Adipose tissue (tissue), 3 donors: ENCODE data around the gene ZSWIM6. TPM values are rescaled to one million over a fixed set of nuclear protein-coding genes. Genes with fewer than 3 reads are reported as not detected.

Source experiments
- H3K27ac ChIP-seq: one replicate; pipeline ENCODE4 v1.5.1; 2013; ENCODE audit warnings: low read depth, low read length
- WGBS, 3 donors: extraction: QIAGEN DNeasy Blood & Tissue Kit; methylation state at CpG; one replicate each; pipeline ENCODE4 v1.1.7; 2013; 5-methylcytosine and 5-hydroxymethylcytosine counted together
- polyA plus RNA-seq, 3 donors: library from polyadenylated mRNA; stranded (reverse); fragments of 200-250 nt; gene quantifications; one replicate each; pipeline ENCODE4 v1.2.3, GENCODE V29; 2013
- donor health status: healthy with polysubstance abuse.
- donor health status: Bipolar disorder and iron deficiency.
- donor health status: healthy.

Gene ZSWIM6
- polyA plus RNA-seq, 3 donors = 2.1 to 6.5 (median 2.6) TPM

- no peak overlapping the region for H3K27ac ChIP-seq
Measured at GRCh38 chr5:61349935-61350334, 17.9 kb downstream of the ZSWIM6 start.

GRCh38 chr5:61350535-61350934, 18.5 kb downstream of the ZSWIM6 start:
- H3K27ac ChIP-seq = no peak overlapping the region
- 73 to 79% (median 77%) methylated on average over 4 of the region's 4 CpGs for WGBS, 3 donors

GRCh38 chr5:61351733-61352132, 19.7 kb downstream of the ZSWIM6 start:
- 96 to 98% (median 98%) methylated on average over 2 of the region's 2 CpGs for WGBS, 3 donors
- H3K27ac ChIP-seq = no peak overlapping the region

- H3K27ac ChIP-seq = no peak overlapping the region
Measured at GRCh38 chr5:61352180-61352579, 20.1 kb downstream of the ZSWIM6 start.

- H3K27ac ChIP-seq = no peak overlapping the region
- WGBS, 3 donors = 46 to 89% (median 84%) methylated on average over 3 of the region's 3 CpGs
Measured at GRCh38 chr5:61352612-61353156, 20.6 kb downstream of the ZSWIM6 start.

- no peak overlapping the region for H3K27ac ChIP-seq
- 94 to 96% (median 95%) methylated on average over 1 of the region's 1 CpG for WGBS, 3 donors
Measured at GRCh38 chr5:61353293-61353692, 21.2 kb downstream of the ZSWIM6 start.

GRCh38 chr5:61354199-61354598, 22.1 kb downstream of the ZSWIM6 start:
- WGBS, 3 donors = 94 to 97% (median 96%) methylated on average over 2 of the region's 2 CpGs
- H3K27ac ChIP-seq = no peak overlapping the region

- 39 to 65% (median 62%) methylated on average over 2 of the region's 2 CpGs for WGBS, 3 donors
- no peak overlapping the region for H3K27ac ChIP-seq
Measured at GRCh38 chr5:61357745-61358144, 25.7 kb downstream of the ZSWIM6 start.

- no peak overlapping the region for H3K27ac ChIP-seq
- WGBS, 3 donors = 79 to 92% (median 81%) methylated on average over 2 of the region's 2 CpGs
Measured at GRCh38 chr5:61362796-61363368, 30.8 kb downstream of the ZSWIM6 start.

- no peak overlapping the region for H3K27ac ChIP-seq
- WGBS, 3 donors = 73 to 89% (median 88%) methylated on average over 3 of the region's 3 CpGs
Measured at GRCh38 chr5:61363401-61364114, 31.5 kb downstream of the ZSWIM6 start.

GRCh38 chr5:61366497-61367240, 34.6 kb downstream of the ZSWIM6 start:
- H3K27ac ChIP-seq = no peak overlapping the region
- 88 to 91% (median 90%) methylated on average over 7 of the region's 7 CpGs for WGBS, 3 donors

- H3K27ac ChIP-seq = no peak overlapping the region
- WGBS, 3 donors = 74 to 84% (median 81%) methylated on average over 2 of the region's 2 CpGs
Measured at GRCh38 chr5:61370506-61370905, 38.4 kb downstream of the ZSWIM6 start.

GRCh38 chr5:61371474-61371873, 39.4 kb downstream of the ZSWIM6 start:
- 62 to 87% (median 73%) methylated on average over 5 of the region's 5 CpGs for WGBS, 3 donors
- no peak overlapping the region for H3K27ac ChIP-seq

GRCh38 chr5:61379677-61380076, 47.6 kb downstream of the ZSWIM6 start:
- WGBS, 3 donors = 88 to 90% (median 89%) methylated on average over 2 of the region's 2 CpGs
- H3K27ac ChIP-seq = no peak overlapping the region

- H3K27ac ChIP-seq = no peak overlapping the region
- 86 to 100% (median 96%) methylated on average over 2 of the region's 2 CpGs for WGBS, 3 donors
Measured at GRCh38 chr5:61381968-61382367, 49.9 kb downstream of the ZSWIM6 start.

- H3K27ac ChIP-seq = no peak overlapping the region
Measured at GRCh38 chr5:61385627-61386026, 53.6 kb downstream of the ZSWIM6 start.

GRCh38 chr5:61386045-61386800, 54.2 kb downstream of the ZSWIM6 start:
- H3K27ac ChIP-seq = no peak overlapping the region
- 7 to 73% (median 67%) methylated on average over 2 of the region's 2 CpGs for WGBS, 3 donors

More at GRCh38 chr5:61385627-61386026, 53.6 kb downstream of the ZSWIM6 start:
- WGBS, 3 donors = 95 to 99% (median 96%) methylated on average over 3 of the region's 3 CpGs

GRCh38 chr5:61389609-61390008, 57.6 kb downstream of the ZSWIM6 start:
- 63 to 82% (median 74%) methylated on average over 3 of the region's 3 CpGs for WGBS, 3 donors
- no peak overlapping the region for H3K27ac ChIP-seq
